Coronary artery (tissue), 2 donors: ENCODE results near the gene TIMM9.
"Not testable (repeated sequence)": the region's sequence is repeated elsewhere in the genome, so short reads cannot be mapped to it uniquely, and the experiment has no call there.

Experiments used
- DNase-seq: peaks from one replicate; pipeline ENCODE4 v3.0.0-alpha.2; 2017; ENCODE audit warnings: low spot score
- H3K27ac ChIP-seq, 2 donors: fragments of 200-600 bp; sonication (generic); one replicate each; pipeline ENCODE4 v1.5.1; 2016 to 2019
- H3K4me3 ChIP-seq: fragments of 200-600 bp; sonication (generic); 2 replicates; pipeline ENCODE4 v1.5.1; 2016; ENCODE audit warnings: mild to moderate bottlenecking, moderate library complexity
- TF ChIP-seq, protein P1 (sequence below): fragments of 200-600 bp; sonication (generic); IDR thresholded peaks from one replicate; pipeline ENCODE4 v1.5.1; 2019; ENCODE audit warnings: antibody characterized with exemption

Gene TIMM9

GRCh38 chr14:58367296-58367695 is 60.0 kb downstream of the TIMM9 start:
- Histone ChIP-seq H3K4me3 (no peak overlapping the region), H3K27ac (no peak overlapping the region)
- DNase-seq = no peak
- TF ChIP-seq, protein P1, sequence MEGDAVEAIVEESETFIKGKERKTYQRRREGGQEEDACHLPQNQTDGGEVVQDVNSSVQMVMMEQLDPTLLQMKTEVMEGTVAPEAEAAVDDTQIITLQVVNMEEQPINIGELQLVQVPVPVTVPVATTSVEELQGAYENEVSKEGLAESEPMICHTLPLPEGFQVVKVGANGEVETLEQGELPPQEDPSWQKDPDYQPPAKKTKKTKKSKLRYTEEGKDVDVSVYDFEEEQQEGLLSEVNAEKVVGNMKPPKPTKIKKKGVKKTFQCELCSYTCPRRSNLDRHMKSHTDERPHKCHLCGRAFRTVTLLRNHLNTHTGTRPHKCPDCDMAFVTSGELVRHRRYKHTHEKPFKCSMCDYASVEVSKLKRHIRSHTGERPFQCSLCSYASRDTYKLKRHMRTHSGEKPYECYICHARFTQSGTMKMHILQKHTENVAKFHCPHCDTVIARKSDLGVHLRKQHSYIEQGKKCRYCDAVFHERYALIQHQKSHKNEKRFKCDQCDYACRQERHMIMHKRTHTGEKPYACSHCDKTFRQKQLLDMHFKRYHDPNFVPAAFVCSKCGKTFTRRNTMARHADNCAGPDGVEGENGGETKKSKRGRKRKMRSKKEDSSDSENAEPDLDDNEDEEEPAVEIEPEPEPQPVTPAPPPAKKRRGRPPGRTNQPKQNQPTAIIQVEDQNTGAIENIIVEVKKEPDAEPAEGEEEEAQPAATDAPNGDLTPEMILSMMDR = no peak

DNA sequence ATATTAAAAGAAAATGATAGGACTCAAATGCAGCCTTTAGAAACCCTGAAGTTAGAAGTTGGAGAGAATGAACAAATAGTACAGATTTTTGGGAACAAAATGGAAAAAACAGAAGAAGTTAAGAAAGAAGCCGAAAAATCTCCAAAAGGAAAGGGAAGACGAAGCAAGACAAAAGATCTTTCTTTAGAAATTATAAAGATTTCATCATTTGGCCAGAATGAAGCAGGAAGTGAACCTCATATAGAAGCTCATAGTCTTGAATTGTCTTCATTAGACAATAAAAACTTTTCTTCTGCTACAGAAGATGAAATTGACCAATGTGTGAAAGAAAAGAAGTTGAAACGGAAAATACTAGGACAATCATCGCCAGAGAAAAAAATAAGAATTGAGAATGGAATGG is 63.0 kb downstream of the TIMM9 start:
- Histone ChIP-seq H3K4me3 (no peak overlapping the region), H3K27ac (no peak overlapping the region)
- DNase-seq = no peak
- TF ChIP-seq, protein P1 = no peak

- TF ChIP-seq, protein P1 = no peak
- no peak for DNase-seq
- no peak overlapping the region for H3K4me3 ChIP-seq
- no peak overlapping the region for H3K27ac ChIP-seq
Measured at GRCh38 chr14:58362798-58363412, 64.4 kb downstream of the TIMM9 start.

- not testable (repeated sequence) for DNase-seq, H3K4me3 ChIP-seq, H3K27ac ChIP-seq
Measured at GRCh38 chr14:58362272-58362671, 65.1 kb downstream of the TIMM9 start.
